Activated CD4-positive, alpha-beta T cell treated with anti-CD3 and anti-CD28 coated beads, Interleukin-2, Interleukin-6, amounts not matched to agents 100 ng/mL and 50 ng/mL, durations not matched to agents 16 hours and 8 hours (primary cell): Measurements from ENCODE around the gene CASKIN1.

Source experiments
- DNase-seq: peaks from one replicate; pipeline ENCODE4 v3.0.0-alpha.2; 2020

The CASKIN1 gene

DNA sequence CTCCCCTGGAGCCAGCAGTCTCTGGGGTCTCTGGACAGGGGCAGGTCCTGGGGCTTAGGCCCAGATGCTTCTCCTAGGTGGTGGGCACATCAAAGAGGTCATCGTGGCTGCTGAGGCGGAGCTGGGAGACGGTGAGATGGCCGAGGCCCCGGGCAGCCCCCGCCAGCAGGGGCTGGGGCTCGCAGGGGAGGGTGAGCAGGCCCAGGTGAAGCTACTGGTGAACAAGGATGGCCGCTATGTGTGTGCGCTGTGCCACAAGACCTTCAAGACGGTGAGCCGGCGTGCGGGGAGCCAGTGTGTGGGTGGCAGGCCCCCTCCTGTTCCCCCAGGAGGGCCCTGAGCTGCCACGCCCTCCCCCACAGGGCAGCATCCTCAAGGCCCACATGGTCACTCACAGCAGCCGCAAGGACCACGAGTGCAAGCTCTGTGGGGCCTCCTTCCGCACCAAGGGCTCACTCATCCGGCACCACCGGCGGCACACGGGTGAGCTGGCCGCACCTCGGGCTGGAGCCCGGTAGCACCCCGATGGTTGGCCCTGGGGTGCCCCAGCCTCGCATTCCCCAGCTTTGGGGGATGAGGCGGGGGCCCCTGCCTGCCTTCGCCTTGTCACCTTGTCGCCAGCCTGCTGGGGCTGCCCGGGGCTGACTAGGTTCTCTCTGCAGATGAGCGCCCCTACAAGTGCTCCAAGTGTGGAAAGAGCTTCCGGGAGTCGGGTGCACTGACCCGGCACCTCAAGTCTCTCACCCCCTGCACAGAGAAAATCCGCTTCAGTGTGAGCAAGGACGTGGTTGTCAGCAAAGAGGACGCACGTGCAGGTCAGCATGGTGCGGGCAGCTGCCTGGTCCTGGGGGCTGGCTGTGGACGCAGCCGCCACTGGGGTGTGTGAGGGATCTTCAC is 35.9 kb upstream of the CASKIN1 start:
- DNase-seq = no peak

DNA sequence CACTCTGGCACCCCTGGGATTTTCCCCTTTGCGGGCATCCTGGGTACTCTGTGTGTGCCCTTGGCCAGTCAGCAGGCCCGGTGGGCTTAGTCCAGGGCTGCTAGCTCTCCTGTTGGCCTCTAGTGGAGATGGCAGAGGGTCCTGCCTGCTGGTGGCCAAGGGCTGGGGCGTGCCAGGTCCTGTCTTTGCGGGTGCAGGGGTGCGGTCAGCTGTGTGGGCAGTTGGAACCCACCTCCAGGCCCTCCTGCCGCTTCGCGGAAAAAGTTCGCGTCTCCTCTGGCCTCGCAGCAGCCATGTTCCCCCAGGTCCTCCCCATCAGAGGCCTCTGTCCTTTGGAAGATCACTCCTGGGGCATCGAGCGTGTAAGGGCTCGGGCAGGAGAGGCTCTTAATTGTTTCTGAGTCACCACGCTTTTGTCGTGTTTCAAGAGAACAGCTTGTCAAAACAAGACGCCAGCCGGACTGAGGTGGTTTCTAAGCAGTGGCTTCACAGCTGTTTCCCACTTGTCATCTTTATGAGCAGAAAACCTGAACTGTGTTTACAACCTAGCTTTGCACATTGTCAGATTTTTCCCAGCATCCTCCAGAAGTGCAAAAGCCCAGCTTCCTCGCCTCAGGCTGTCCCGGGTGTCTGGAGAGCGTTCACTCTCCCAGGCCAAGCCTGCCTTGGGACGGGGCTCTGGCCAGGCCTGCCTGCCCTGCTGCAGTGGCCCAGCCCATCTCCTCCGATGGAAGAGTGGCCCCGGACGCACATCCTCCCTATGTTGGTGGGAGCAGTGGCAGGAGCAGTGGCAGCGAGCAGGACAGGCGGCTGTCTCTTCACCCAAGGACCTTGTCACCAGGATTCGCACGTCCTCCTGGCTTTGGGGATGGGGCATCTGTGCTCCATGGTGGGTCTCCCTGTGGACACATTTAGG is 34.9 kb upstream of the CASKIN1 start:
- no peak for DNase-seq

DNA sequence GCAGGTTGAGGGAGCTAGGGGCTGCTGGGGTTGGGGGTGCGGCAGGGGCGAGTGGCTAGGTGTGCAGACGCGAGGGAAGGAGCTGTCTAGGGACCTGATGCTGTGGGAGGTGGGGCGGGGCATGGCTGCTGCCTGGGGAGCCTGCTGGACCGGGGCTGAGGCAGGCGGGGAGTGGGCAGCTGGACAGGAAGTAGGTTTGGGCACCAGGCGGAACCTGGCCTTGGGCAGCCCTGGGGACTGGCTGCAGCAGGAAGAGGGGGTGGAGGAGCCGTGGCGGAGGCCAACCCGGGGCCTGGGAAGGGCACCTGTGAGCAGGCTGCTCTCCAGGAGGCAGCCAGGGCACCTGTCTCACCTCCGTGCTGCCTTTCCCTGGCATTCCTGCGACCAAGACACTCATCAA is 34.0 kb upstream of the CASKIN1 start:
- no peak for DNase-seq

GRCh38 chr16:2229632-2230250 is 33.3 kb upstream of the CASKIN1 start:
- no peak for DNase-seq

GRCh38 chr16:2229091-2229490 is 32.7 kb upstream of the CASKIN1 start:
- no peak for DNase-seq

- DNase-seq = no peak
These were observed 31.9 kb upstream of the CASKIN1 start for GRCh38 chr16:2228161-2228824.

- no peak for DNase-seq
These were observed 30.5 kb upstream of the CASKIN1 start for GRCh38 chr16:2226918-2227317.

DNA sequence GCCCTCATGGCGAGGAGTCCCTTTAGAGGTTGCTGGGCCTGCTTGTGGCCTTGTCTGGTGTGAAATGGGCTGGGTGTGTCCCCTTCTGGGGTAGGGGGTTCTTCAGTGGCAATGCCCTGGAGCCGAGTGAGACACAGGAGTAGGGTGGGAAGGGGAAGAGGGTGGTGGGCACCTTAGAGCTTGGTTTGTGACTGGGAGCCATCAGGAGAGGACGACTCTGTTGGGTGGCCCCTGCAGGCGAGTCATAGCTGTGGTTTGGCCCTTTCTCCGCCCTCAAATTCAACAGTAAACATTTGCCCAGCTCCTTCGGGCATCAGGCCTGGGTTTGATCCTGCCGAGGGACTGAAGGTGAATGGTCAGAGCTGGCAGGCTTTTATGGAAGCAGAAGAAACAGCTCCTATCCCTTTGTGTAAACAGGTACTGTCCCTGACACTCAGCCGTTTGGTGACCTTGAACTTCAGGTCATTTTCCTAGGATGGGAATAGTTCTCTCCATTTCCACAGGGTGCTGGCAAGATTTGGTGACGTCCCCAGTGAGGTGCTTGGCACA is 29.9 kb upstream of the CASKIN1 start:
- no peak for DNase-seq

DNA sequence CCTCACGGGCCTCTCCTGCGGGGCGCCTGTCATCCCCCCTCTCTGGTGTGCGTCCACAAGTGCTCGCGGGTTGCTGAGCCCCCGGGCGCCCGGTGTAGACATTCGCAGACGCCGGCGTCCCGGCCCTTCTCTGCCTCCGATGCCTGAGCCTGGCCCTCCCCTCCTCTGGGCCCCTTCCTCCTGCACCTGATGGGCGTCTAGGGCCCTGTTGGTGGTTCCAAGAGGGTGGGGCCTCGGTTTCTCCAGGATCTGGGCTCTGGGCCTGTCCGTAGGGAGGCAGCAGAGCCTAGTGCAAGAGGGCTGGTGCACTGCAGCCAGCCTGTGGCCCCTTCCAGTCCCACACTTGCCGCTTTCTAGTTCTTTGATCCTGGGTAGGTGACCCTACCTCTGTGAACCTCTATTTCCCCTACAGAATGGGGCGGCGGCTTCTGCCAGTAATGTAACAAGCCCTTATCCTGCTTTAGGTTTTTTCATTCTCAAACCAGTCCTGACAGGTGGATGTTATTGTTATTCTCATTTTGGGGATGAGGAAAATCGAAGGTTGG is 27.6 kb upstream of the CASKIN1 start:
- DNase-seq = no peak

DNA sequence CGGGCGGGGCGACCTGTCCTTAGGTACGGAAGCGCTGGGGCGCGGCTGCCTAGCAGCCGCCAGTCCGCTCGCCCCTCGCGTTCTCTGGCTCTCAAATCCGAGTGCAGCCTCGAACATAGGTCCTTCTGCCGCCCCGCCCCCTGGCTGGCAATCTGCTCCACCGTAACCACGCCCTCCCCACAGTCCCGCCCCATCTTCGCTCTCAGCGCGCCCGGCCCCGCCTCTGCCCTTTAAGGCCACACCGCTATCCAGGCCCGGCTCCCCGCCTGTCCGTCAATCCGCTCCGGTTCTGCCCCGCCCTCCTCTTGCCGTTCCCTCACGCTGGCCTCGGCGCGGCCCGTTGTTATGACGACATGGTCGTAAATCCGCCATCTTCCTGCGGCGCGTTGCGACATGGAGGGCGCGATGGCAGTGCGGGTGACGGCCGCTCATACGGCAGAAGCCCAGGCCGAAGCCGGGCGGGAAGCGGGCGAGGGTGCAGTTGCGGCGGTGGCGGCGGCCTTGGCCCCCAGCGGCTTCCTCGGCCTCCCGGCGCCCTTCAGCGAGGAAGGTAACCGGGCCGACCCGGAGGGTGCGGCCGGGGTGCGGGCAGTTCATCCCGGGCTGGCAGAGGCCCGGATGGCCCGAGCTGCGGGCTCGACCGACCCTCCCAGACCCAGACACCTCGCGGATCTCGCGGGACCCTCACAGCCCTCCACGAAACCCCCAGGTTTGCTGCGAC is 27.0 kb upstream of the CASKIN1 start, which contains the start of gene E4F1:
Gene E4F1, plus strand, starts transcription at position 371 of the 721 bp plus-strand sequence. Its CDS starts 23 bp downstream, at position 394.
- DNase-seq = peak; percentile 100

GRCh38 chr16:2216330-2216729 is 19.9 kb upstream of the CASKIN1 start:
- no peak for DNase-seq

GRCh38 chr16:2214719-2214968 is 18.2 kb upstream of the CASKIN1 start, which contains the start of gene PGP:
Gene PGP (minus strand): TSS chr16:2214840. CDS start chr16:2214777, 63 bp downstream.
- no peak for DNase-seq

GRCh38 chr16:2213817-2214718 is 17.7 kb upstream of the CASKIN1 start:
- DNase-seq = no peak

DNA sequence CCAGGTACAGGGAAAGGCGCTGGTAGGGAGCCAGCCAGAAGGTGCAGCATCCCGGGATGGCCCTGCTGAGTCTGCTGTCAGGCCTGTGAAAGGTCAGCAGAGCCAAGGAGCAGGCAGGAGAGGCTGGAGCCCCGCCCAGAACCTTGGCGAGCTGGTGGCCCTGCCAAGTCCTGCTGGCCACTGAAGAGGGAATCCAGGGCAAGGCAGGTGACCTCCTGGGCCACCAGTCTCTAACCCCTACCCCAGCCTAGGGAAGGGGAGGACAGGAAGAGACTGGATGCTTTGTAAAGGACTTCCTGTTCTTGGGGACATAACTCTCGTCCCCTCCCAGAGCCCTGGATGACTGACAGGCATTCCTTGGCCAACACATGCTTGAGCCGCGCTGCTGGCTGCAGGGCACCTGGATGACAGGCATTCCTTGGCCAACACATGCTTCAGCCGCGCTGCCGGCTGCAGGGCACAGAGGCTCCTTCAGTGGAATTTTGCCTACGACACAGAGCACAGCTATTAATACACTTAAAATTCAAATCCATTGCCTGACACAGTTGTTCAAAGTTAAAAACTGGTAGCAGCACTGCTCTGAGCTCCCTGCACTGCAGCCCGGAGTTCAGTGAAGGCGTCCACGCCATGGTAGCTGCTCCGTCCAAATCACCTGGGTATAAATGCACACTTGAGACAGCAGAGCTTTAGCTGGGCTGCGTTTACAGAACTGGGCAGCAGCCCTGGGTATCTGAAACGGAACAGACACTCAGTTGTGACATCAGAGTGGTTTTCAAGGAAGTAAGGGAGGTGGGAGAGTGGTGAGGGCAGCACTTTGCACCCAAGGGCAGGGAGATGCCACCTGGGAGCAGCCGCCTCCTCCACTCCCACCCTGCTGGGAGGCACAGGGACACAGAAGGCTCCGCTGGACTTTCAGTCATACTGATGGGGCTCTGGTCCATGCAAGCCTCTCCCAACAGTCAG is 16.2 kb upstream of the CASKIN1 start:
- no peak for DNase-seq

DNA sequence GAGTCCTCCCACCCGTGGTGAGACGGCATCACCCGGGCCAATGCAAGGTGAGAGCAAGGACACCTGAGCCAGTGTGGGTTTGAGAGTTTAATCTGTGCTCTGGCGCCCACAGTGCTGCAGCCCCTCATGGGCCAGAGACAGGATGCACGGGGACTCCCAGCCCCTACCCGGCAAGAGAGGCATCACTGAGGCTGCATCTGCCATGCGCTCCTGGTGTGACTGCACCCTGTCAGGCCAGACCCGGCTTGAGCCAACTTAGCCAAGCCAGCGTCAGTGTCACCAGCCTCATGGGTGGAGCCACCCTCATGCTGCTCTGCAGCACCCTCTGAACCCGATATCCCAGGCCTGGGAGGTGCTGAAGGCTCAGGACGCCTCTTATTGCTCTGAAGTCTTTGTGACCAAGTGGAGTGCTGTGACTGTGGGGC is 15.5 kb upstream of the CASKIN1 start:
- no peak for DNase-seq

GRCh38 chr16:2210386-2211365 is 14.3 kb upstream of the CASKIN1 start, which contains the start of gene BRICD5:
Gene BRICD5 (minus strand): TSS chr16:2210863. CDS start chr16:2210833, 30 bp downstream.
- DNase-seq = no peak

DNA sequence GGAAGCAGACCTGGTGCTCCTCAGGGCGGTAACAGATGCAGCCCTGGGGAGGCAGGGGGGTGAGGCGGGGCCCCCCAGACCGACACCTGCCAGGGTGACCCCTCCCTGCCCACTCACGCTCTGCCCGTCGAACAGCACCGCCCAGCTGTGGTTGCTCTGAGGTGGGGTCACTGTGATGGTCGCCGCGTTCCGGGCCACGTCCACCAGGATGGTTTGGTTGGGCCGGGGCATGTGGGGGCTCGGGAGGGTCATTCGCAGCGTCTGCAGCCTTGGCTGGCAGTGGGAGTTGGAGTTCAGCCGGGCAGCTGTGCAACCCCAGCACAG is 13.6 kb upstream of the CASKIN1 start:
- DNase-seq = no peak
